ENCODE results near the gene TNPO1.
A peak's percentile ranks its signal among the peaks of the same experiment; 100 is the strongest.

TNPO1 gene

DNA sequence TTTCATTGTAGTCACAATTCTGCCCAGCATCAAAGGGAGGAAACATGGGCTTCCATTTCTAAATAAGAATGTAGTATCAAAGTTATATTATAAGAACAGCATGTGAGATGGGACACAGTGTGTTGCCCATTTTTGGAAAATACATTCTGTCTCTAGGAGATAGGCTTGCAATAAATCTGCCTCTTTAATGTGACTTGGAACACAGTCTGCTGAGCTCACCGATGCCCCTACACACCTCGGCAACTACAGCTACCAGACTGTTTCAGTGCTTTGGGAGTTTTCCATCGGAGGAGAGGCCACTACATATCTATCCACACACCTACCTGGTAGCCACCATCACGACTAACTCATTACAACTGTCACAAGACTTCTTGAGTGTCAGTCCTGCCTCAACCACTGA is 120.4 kb downstream of the TNPO1 start:
- DNase-seq, result no peak

DNA sequence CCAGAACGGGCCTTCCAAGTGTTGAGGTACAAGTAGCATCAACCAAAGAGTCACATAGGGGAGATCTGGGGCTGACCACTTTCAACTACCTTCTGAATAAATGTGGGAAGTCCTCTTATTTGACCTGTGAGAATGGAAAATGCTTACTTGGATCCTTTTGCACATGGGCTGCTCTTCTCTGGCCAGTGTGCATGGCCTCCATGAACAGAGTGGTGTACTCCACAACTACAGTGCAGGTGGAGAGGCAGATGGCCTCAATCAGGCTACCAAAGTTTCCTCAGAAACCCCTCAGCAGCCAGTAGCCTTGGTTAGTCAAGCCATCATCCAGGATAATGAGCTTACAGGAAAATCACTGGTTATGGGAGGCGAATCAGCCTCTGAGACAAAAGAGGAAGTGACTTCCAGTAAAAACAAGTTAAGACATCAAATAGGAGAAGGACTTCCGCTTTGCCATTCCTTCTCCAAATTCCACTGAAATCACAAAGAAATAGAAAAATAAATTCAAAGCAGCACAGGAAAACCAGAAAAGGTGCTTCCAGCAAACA is 121.1 kb downstream of the TNPO1 start:
- DNase-seq, result no peak

DNA sequence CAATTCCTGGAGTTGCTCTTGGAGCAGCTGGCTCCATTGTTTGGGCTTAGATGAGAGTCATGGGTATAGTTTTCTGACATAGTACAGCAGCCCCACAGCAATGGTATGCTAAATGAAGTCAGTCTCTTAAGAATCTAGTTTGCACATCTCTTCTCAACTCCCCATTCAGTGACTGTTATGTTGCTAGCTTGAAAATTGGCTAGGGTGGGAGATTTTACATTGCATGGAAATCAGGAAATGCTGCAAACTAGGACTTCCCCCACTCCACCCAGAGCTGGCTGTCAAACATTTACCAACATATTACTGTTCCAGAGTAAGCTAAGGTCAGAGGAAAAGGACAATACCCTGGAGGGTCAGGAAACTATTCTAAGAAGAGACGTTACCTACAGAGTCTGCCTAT is 121.7 kb downstream of the TNPO1 start:
- DNase-seq, result no peak

DNA sequence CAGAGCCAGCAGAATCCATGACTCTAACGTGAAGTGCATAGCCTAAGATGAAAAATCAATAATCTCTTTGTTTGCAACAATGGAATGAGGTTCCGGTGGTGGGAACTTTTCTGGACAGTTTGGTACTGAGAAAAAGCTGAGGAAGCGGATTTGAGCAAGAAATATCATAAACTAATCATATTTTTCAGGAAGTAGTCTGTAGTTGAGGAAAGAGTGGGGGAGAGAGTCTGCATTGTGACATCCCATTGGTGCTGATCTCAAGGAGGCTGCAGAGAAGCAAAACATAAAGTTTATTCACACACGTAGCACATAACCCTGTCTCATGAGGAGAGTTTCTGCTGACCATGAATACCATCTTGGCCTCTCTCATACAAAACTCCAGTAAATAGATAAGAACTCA is 123.6 kb downstream of the TNPO1 start:
- no peak for DNase-seq

DNA sequence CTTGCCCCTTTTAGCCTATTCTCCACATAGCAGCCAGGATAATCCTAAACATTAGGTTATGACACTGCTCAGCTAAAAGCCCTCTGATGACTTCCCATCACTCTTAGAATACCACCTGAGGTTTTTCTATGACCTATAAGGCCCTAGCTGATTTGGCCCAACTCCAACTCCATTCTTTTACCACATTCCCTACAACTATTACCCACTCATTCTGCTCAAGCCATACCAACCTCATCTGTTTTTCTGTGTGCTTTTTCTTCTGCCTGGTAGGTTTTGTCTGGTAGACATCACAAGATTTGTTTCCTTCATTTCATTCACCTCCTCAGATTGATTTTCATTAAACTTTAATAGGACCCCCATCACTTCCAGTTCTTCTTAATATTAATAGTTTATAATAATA is 126.8 kb downstream of the TNPO1 start:
- no peak for DNase-seq

DNA sequence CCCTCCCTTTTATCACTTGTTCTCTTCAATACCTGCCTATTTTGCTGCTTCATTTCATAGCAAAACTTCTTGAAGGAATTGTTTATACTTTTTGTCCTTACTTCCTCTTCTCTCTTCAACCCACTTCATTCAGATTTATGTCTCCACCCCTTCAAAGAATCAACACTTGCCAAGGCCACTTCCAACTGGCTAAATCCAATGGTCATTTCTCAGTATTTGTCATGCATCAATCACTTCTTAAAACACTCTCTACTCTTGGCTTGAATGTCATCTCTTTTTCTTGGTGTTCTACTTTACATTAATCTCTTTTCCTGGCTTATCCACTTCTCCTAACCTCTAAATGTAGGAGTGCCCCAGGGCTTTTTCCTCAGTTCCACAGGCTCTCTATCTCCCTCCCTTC is 131.0 kb downstream of the TNPO1 start:
- DNase-seq, result no peak

DNA sequence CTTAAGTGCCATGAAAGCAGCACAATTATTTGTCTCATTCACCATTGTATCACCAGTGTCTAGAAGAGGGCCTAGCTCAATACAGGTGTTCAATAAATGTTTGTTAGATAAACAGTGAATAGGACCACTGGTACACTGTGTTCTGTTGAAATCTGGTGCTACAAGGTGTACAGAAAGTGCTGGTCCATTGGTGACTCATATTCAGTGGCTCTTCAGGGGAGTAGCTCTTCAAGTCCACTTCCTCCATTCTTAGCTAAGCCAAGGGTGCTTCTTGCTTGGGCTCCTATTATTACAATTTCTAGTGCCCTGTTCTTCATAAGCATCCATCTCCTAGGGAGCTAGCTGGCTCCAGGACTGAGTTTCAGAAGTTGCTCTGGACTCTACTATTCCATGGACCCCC is 133.0 kb downstream of the TNPO1 start:
- DNase-seq, result no peak

DNA sequence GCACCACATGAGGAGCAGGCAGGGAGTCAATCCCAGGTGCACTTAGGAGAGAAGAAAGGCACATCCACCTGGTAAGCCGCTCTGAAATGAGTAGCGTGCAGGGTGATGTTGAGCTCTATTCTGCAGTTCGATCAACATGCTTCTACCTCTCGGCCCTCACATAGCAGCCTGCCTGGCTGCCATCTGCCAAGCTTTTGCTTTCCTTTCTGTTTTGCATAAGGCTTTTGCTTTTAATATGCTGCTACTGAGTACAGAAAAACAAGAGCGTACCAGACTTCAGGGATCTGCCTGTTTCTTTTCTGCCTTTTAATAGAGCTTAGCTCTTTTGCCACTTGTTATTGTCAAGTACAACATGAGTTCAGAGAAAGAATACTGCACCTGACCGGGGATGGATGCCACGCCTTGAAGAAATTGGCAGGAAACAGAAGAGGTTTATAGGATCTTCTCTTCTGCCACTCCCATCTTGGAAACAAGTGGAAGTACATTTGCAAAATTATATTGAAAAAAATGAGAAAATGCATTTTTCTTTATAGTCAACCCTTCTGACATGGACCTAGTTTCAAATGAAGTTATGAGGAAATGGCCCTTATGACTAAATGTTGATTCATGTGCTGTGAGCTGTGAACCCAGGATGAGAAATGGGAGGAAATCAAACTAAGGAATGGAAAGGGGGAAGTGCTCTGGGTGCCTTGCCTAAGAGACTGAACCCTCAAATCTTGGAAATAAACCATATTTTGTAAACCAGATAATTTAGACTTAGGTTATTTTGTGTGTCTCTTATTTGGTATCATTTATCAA is 135.4 kb downstream of the TNPO1 start:
- DNase-seq, result no peak

DNA sequence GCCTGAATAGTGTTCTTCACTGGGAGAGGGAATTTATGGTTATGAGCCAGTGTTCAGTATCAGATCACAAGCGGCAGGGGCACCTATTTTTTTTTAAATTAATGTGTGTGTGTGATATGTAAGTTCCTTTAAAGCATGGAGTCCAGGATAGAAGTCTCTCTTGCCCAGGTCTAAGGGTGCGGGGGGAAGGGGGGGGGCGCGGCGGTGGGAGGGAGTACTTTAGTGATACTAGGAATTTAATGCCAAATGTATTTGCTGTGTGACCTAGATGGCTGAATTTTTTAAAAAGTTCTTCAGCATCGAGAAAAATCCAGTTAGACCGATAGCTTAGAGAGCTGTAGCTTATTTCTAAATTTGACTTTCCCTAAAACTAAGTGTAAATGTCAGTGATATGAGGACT is 137.9 kb downstream of the TNPO1 start:
- DNase-seq, result no peak

DNA sequence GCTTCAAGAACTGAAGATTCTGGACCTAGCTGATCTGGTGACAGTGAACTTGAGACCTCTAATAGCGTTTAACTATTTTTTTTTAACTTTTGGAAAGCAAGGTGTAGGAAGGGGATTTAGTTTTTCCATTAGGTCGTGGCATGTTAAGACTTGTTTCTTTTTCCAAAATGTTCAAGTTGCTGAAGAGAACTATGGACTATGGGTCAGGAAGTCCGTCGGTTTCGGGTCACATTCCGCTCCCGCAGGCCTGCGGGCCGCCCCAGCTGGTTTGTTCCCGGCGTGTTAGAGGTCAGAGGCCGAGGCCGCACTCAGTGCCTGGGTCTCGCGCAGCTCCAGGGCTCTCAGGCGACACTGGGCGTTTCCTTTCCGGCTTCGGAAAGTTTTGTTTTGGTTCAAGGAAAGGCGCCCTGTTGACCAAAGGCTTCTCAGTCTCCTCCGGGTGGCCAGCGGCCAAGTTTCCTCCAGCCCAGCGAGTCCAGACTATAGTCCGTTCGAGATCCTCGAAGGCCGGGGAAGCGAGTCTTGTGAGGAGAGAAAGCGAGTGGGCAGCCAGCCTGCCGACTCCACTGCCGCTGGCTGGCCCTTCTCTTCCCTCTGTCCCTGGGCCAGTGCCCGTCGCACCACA is 138.8 kb downstream of the TNPO1 start:
- DNase-seq, result no peak

DNA sequence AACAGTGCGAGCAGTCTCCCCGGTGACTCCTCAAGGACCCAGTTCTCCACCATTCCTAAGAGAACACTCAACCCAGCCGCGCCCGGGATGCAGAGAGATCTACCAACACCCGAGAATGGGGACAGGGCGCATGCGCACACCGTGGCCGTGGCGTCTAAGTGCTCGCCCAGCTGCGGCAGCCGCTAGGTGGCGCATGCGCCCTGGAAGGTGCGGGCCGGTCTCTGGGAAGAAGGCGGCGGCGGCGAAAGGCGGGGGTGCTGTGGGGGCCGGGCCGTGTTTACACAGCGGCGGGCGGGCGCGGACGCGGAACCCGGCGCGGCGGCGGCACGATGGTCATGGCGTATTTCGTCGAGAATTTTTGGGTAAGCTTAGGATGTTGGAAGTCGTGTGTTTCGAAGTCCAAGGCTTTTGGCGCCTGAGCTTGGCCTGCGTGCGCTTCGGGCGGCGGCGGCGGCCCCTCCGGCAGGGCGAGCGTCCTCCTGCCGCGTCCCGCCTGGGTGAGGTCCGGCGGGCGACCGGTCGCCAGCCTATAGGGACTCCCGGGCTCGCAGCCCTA is 139.4 kb downstream of the TNPO1 start, which contains the start of gene FCHO2:
TSS of gene FCHO2 (plus strand) at position 274 of the 556 bp plus-strand sequence. CDS start at position 330, 56 bp downstream.
- peak; percentile 92 for DNase-seq

DNA sequence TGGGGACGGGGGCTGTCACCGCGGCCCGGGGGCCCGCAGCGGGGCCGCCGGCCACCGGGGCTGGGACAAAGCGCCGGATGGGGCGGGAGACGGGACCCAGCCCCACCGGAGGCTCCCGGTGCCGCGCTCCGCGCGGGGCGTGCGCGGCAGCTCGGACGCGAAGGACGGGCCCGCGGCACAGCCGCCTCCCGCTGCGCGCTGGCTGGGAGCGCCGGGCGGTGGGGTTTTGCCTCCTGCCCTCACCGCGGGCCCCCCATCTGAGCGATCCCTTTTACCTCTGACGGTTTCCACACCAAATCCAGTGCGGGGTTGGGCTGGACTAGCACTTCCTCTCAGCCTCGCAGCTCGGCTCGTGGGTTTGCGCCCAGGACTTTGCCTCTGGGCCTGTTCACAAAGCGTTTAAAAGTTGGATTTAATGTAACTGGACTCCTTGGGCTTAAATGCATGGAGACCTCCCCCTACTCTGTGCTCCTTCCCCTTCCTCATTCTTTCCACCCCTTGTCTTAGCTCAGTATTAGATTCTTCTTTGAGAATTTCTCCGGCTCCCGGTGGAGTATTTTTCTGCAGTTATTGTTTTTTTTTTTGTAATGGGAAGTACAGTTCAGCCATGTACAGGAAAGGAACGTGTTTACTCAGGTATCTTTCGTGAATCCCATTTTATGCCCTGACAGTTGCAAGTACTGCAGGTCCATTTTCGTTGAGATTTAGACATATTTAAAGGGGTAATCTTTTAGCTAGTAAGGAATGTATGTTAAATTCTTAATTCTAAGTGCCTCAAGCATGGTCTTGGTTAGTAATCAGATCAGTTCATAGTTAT is 140.1 kb downstream of the TNPO1 start:
- peak; percentile 52 for DNase-seq

DNA sequence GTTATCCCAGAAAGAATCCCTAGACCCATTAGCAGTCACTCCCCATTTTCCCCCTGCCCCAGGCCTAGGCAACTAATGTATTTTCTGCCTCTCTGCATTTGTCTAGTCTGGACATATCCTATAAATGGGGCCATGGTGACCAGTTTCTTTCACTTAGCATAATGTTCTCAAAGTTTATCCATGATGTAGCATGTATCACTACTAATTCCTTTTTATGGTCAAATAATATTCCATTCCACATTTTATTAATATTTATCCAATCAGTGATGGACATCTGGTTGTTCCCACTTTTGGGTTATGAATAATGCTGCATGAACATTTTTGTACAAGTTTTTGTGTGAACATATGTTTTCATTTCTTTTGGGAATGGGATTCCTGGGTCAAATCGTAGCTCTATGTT is 140.9 kb downstream of the TNPO1 start:
- no peak for DNase-seq

DNA sequence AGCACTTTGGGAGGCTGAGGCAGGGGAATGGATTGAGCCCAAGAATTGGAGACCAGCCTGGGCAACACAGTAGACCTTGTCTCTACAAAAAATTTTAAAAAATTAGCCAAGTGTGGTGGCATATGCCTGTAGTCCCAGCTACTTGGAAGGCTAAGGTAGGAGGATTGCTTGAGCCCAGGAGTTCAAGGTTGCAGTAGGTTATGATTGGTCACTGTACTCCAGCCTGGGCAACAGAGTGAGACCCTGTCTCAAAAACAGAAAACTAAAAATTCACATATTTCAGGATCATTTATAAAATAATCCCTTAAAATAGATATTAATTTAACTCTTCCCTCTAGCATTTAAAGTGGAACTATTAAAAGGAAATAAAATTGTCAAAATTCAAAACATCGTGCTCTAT is 142.8 kb downstream of the TNPO1 start:
- no peak for DNase-seq
